Measurements from ENCODE around the gene WLS. TPM values are rescaled to one million over a fixed set of nuclear protein-coding genes. Genes with fewer than 3 reads are reported as not detected.

The WLS gene
- total and polyA plus RNA-seq, 10 of the 15 experiments (the other 5 are each of a cell fraction or from before 2014, with no cell fraction given): 0.04 to 0.36 TPM; not detected in 8

DNA sequence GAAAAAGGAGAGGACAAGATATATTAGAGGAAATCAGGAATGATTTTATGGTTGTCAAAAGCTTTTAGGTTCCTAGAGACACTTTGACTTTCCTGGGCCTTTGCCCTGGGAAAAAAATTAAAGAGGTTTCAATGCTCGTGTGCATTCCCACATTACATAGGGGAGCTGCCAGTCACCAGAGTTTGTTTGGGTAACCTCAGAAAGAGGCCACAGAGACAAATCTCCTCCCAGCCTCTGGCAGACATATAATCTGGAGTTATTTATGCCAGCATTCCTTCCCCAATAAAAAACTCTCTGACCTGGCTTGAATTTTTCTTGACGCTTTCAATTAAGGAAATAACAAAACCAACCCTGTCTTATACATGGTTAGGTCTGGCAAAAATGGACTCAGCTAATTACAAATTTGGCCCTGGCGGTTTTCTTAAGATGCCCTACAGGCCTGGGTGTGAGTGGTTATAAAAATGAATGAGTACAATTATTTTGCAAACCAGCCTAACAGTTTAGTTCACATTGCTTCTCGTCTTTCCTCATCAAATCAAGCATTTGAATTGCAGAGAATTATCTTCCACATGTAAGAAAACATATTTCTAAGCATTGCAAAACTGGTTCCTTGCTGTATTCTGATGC, 63.7 kb downstream of the WLS start (continued):
- no peak for TF ChIP-seq TAF1 (IDR thresholded peaks at IDR 0.05; ENCODE audit: borderline replicate concordance, low read depth, low read length)
- TF ChIP-seq, protein P1, sequence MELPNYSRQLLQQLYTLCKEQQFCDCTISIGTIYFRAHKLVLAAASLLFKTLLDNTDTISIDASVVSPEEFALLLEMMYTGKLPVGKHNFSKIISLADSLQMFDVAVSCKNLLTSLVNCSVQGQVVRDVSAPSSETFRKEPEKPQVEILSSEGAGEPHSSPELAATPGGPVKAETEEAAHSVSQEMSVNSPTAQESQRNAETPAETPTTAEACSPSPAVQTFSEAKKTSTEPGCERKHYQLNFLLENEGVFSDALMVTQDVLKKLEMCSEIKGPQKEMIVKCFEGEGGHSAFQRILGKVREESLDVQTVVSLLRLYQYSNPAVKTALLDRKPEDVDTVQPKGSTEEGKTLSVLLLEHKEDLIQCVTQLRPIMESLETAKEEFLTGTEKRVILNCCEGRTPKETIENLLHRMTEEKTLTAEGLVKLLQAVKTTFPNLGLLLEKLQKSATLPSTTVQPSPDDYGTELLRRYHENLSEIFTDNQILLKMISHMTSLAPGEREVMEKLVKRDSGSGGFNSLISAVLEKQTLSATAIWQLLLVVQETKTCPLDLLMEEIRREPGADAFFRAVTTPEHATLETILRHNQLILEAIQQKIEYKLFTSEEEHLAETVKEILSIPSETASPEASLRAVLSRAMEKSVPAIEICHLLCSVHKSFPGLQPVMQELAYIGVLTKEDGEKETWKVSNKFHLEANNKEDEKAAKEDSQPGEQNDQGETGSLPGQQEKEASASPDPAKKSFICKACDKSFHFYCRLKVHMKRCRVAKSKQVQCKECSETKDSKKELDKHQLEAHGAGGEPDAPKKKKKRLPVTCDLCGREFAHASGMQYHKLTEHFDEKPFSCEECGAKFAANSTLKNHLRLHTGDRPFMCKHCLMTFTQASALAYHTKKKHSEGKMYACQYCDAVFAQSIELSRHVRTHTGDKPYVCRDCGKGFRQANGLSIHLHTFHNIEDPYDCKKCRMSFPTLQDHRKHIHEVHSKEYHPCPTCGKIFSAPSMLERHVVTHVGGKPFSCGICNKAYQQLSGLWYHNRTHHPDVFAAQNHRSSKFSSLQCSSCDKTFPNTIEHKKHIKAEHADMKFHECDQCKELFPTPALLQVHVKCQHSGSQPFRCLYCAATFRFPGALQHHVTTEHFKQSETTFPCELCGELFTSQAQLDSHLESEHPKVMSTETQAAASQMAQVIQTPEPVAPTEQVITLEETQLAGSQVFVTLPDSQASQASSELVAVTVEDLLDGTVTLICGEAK (IDR thresholded peaks at IDR 0.05; ENCODE audit: borderline replicate concordance): no peak
- no peak for TF ChIP-seq CHD2 (IDR thresholded peaks at IDR 0.05; ENCODE audit: borderline replicate concordance, low read depth, low read length)

DNA sequence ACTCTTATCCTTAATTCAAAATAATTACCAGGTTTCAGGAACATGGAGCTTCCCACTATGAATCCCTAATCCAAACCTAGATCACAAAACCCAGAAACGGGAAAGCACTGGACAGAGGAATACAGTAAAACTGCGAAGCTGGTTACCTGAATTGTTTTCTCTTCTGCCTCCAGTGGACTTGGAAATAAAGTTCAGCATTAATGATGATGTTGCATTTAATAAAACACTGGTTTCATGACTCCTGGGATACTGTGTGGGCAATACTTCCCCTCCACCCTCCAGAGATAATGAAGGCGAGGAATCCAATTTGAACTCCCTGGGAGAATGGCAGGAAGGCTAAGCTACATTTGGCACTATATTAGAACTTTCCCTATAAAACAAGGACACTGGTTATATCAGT, 65.1 kb downstream of the WLS start:
- H3K27me3 ChIP-seq (replicated peaks in 1 of 2; ENCODE audit: control insufficient read depth in 2 of 2, insufficient read depth in 2 of 2, low read length in 1 of 2): no peaks in the 10 kb centered on the region
- 55% methylated on average over 3 of the region's 3 CpGs for WGBS (ENCODE audit: insufficient coverage, insufficient replicate concordance, low lambda C conversion rate, missing lambda C conversion rate)
- ChIA-PET SMC1A (ENCODE audit: uncharacterized antibody, unreplicated experiment) (interaction anchor here (1.1 to 2.0 kb wide), 3 partner anchors 8 to 50 kb away, joined by 4 to 9 read pairs (median 4); no protein-coding TSS in a partner anchor), CTCF (interaction anchor here (0.6 to 1.0 kb wide), 2 partner anchors 33 to 94 kb away, joined by 3 read pairs; no protein-coding TSS in a partner anchor), RAD21 (ENCODE audit: unreplicated experiment) (no interaction called here), POLR2A (no interaction called here)
- H3K9me3 ChIP-seq (replicated peaks; ENCODE audit: control insufficient read depth, insufficient read depth, low read length): no peaks in the 10 kb centered on the region
- H3K79me2 ChIP-seq (ENCODE audit: control insufficient read depth, insufficient read depth, low read length): no peaks in the 10 kb centered on the region
- no peak overlapping the region for H3K27ac ChIP-seq (ENCODE audit: control insufficient read depth, insufficient read depth)
- H2AFZ ChIP-seq (ENCODE audit: control insufficient read depth, low read depth, low read length): no peak overlapping the region
- FAIRE-seq (no peak), DNase-seq (ENCODE audit: low read depth, low spot score) (no peak), ATAC-seq (no peak)
- H3K36me3 ChIP-seq (ENCODE audit: control insufficient read depth in 2 of 2, insufficient read depth in 2 of 2, low read length in 1 of 2): no peaks in the 10 kb centered on the region
- H3K4me2 ChIP-seq (ENCODE audit: control insufficient read depth, insufficient read depth): no peak overlapping the region
- no peak overlapping the region for H3K4me3 ChIP-seq
- H3K4me1 ChIP-seq (ENCODE audit: control insufficient read depth, insufficient read depth, low read length): no peaks in the 10 kb centered on the region
- no peaks in the 10 kb centered on the region for H4K20me1 ChIP-seq (ENCODE audit: control insufficient read depth, insufficient read depth)
- H3K9ac ChIP-seq (ENCODE audit: control insufficient read depth, insufficient read depth, low read length): no peak overlapping the region
- in situ Hi-C loops (cut with MboI): no loop called here
- intact Hi-C loops (cut with micrococcal nuclease; ENCODE audit: unreplicated experiment): no loop called here
- no TSS peak for BruUV-seq (replicated peaks)
- TF ChIP-seq CBX5 (IDR thresholded peaks at IDR 0.05; ENCODE audit: low read depth): no peak
- TF ChIP-seq TCF3 (IDR thresholded peaks at IDR 0.05; ENCODE audit: borderline replicate concordance, insufficient read depth, low read depth, low read length): no peak
- no peak for TF ChIP-seq NRF1 (conservative IDR thresholded peaks at IDR 0.05; ENCODE audit: low read depth, low read length)
- TF ChIP-seq SIN3A (IDR thresholded peaks at IDR 0.05; ENCODE audit: low read depth, low read length): no peak
- TF ChIP-seq, protein P2, sequence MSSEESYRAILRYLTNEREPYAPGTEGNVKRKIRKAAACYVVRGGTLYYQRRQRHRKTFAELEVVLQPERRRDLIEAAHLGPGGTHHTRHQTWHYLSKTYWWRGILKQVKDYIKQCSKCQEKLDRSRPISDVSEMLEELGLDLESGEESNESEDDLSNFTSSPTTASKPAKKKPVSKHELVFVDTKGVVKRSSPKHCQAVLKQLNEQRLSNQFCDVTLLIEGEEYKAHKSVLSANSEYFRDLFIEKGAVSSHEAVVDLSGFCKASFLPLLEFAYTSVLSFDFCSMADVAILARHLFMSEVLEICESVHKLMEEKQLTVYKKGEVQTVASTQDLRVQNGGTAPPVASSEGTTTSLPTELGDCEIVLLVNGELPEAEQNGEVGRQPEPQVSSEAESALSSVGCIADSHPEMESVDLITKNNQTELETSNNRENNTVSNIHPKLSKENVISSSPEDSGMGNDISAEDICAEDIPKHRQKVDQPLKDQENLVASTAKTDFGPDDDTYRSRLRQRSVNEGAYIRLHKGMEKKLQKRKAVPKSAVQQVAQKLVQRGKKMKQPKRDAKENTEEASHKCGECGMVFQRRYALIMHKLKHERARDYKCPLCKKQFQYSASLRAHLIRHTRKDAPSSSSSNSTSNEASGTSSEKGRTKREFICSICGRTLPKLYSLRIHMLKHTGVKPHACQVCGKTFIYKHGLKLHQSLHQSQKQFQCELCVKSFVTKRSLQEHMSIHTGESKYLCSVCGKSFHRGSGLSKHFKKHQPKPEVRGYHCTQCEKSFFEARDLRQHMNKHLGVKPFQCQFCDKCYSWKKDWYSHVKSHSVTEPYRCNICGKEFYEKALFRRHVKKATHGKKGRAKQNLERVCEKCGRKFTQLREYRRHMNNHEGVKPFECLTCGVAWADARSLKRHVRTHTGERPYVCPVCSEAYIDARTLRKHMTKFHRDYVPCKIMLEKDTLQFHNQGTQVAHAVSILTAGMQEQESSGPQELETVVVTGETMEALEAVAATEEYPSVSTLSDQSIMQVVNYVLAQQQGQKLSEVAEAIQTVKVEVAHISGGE (CRISPR knock-in tag; IDR thresholded peaks at IDR 0.05): no peak
- TF ChIP-seq YBX1 (IDR thresholded peaks at IDR 0.05): no peak
- TF ChIP-seq SMARCA5 (IDR thresholded peaks at IDR 0.05): no peak
- TF ChIP-seq, protein P3, sequence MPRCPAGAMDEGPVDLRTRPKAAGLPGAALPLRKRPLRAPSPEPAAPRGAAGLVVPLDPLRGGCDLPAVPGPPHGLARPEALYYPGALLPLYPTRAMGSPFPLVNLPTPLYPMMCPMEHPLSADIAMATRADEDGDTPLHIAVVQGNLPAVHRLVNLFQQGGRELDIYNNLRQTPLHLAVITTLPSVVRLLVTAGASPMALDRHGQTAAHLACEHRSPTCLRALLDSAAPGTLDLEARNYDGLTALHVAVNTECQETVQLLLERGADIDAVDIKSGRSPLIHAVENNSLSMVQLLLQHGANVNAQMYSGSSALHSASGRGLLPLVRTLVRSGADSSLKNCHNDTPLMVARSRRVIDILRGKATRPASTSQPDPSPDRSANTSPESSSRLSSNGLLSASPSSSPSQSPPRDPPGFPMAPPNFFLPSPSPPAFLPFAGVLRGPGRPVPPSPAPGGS (IDR thresholded peaks at IDR 0.05; ENCODE audit: borderline replicate concordance, insufficient read depth, low read depth, low read length, poor library complexity, severe bottlenecking): no peak
- TF ChIP-seq CBX3 (IDR thresholded peaks at IDR 0.05; ENCODE audit: borderline replicate concordance, low read depth): no peak
- TF ChIP-seq SREBF1 (IDR thresholded peaks at IDR 0.05; ENCODE audit: low read length): no peak
- no peak for TF ChIP-seq NR2C2 (IDR thresholded peaks at IDR 0.05; ENCODE audit: borderline replicate concordance, control insufficient read depth, insufficient read length, low read depth)

Data from GM12878 (cell line).